Astrocyte (in vitro differentiated cells and primary cell): ENCODE measurements around the gene GDPD5. TPM values are rescaled to one million over a fixed set of nuclear protein-coding genes. Genes with fewer than 3 reads are reported as not detected.

Experiments used
- DNase-seq: peaks from one replicate; pipeline ENCODE4 v3.0.0-alpha.2; 2010; ENCODE audit warnings: low read depth
- FAIRE-seq: peaks from 2 replicates; lab custom pipeline; 2011; peaks lifted over from hg19 to GRCh38; lab: Jason Lieb, UNC
- H2AFZ ChIP-seq: 2 replicates; pipeline ENCODE4 v1.6.0; 2012; ENCODE audit warnings: low read depth, low read length, inconsistent platforms
- H3K27ac ChIP-seq: 2 replicates; pipeline ENCODE4 v1.5.1; 2011; ENCODE audit warnings: low read depth, low read length, inconsistent platforms
- H3K27me3 ChIP-seq: 2 replicates; pipeline ENCODE4 v1.6.0; 2011; ENCODE audit warnings: low read length, inconsistent platforms; ENCODE audit not compliant: insufficient read depth
- H3K36me3 ChIP-seq: 2 replicates; pipeline ENCODE4 v1.5.1; 2011; ENCODE audit warnings: low read length, inconsistent platforms; ENCODE audit not compliant: insufficient read depth
- H3K4me1 ChIP-seq: 2 replicates; pipeline ENCODE4 v1.5.1; 2011; ENCODE audit warnings: low read length, inconsistent platforms; ENCODE audit not compliant: insufficient read depth
- H3K4me2 ChIP-seq: 2 replicates; pipeline ENCODE4 v1.6.0; 2012; ENCODE audit warnings: low read length, inconsistent platforms
- H3K4me3 ChIP-seq: 2 replicates; pipeline ENCODE4 v1.5.1; 2011; ENCODE audit warnings: low read depth, mild to moderate bottlenecking, low read length, inconsistent platforms; ENCODE audit not compliant: insufficient read depth
- H3K79me2 ChIP-seq: 2 replicates; pipeline ENCODE4 v1.6.0; 2012; ENCODE audit warnings: mild to moderate bottlenecking, low read length, inconsistent platforms; ENCODE audit not compliant: insufficient read depth
- H3K9ac ChIP-seq: 2 replicates; pipeline ENCODE4 v1.6.0; 2012; ENCODE audit warnings: mild to moderate bottlenecking, low read length, inconsistent platforms
- H3K9me3 ChIP-seq: 2 replicates; pipeline ENCODE4 v1.5.1; 2012; ENCODE audit warnings: low read depth, mild to moderate bottlenecking, low read length, inconsistent platforms; ENCODE audit not compliant: insufficient read depth
- H4K20me1 ChIP-seq: 2 replicates; pipeline ENCODE4 v1.6.0; 2012; ENCODE audit warnings: low read length, inconsistent platforms; ENCODE audit not compliant: insufficient read depth
- H3K27ac Mint-ChIP-seq: one replicate; pipeline ENCODE4 v1.8.0; 2021; ENCODE audit warnings: mild to moderate bottlenecking, mixed read lengths; ENCODE audit not compliant: unreplicated experiment
- H3K27me3 Mint-ChIP-seq: one replicate; pipeline ENCODE4 v1.8.0; 2021; ENCODE audit warnings: low read depth, mixed read lengths; ENCODE audit not compliant: unreplicated experiment
- H3K36me3 Mint-ChIP-seq: one replicate; pipeline ENCODE4 v1.8.0; 2021; ENCODE audit warnings: low read depth, mixed read lengths; ENCODE audit not compliant: unreplicated experiment
- H3K4me1 Mint-ChIP-seq: one replicate; pipeline ENCODE4 v1.8.0; 2021; ENCODE audit warnings: low read depth, mixed read lengths; ENCODE audit not compliant: unreplicated experiment
- H3K4me3 Mint-ChIP-seq: one replicate; pipeline ENCODE4 v1.8.0; 2021; ENCODE audit warnings: mild to moderate bottlenecking, moderate library complexity, mixed read lengths; ENCODE audit not compliant: unreplicated experiment
- H3K9me3 Mint-ChIP-seq: one replicate; pipeline ENCODE4 v1.8.0; 2021; ENCODE audit warnings: mild to moderate bottlenecking, mixed read lengths; ENCODE audit not compliant: unreplicated experiment
- EZH2 ChIP-seq: IDR thresholded peaks from 2 replicates; pipeline ENCODE4 v1.6.1; 2012; ENCODE audit warnings: mild to moderate bottlenecking, low read length, inconsistent platforms; ENCODE audit not compliant: insufficient read depth
- total RNA-seq: library from RNA; stranded (reverse); gene quantifications from 2 replicates; pipeline ENCODE4 v1.2.1, GENCODE V29; 2021
- TF ChIP-seq, protein P1 (sequence below): IDR thresholded peaks from 2 replicates; pipeline ENCODE4 v1.5.1; 2011; ENCODE audit warnings: low read depth, mild to moderate bottlenecking, inconsistent platforms, low read length, moderate library complexity; ENCODE audit not compliant: insufficient read depth

GDPD5 gene
- total RNA-seq, 1 donor from 2014 or later, result 9.4 TPM

DNA sequence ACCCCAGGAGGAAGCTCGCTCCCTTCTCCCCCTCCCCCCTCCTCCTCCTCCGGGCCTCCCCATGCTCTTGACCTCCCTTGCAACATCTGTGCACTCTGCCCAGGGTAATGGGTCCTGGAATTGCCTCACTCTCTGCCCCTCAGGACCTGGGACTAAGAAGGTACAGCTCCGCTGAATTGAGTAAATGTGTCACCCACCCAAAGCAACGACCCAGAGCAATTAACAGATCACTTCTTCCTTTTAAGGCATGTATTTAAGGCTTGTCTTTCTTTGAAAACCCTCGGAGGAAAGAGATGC lies 15.1 kb downstream of the GDPD5 start:
- Mint-ChIP-seq H3K27me3 (peaks cover 33% of the 10 kb centered on the region), H3K27ac (no peak overlapping the region), H3K4me3 (no peak overlapping the region), H3K36me3 (peaks cover under 1% of the 10 kb centered on the region), H3K4me1 (no peaks in the 10 kb centered on the region), H3K9me3 (no peaks in the 10 kb centered on the region)
- peaks cover 11% of the 10 kb centered on the region for H4K20me1 ChIP-seq
- H3K4me2 ChIP-seq, result no peak overlapping the region
- H3K4me1 ChIP-seq, result peaks cover 6% of the 10 kb centered on the region
- no peaks in the 10 kb centered on the region for H3K79me2 ChIP-seq
- no peak overlapping the region for H2AFZ ChIP-seq
- no peak overlapping the region for H3K4me3 ChIP-seq
- H3K36me3 ChIP-seq, result no peaks in the 10 kb centered on the region
- peaks cover 2% of the 10 kb centered on the region for H3K27me3 ChIP-seq
- TF ChIP-seq, protein P1, sequence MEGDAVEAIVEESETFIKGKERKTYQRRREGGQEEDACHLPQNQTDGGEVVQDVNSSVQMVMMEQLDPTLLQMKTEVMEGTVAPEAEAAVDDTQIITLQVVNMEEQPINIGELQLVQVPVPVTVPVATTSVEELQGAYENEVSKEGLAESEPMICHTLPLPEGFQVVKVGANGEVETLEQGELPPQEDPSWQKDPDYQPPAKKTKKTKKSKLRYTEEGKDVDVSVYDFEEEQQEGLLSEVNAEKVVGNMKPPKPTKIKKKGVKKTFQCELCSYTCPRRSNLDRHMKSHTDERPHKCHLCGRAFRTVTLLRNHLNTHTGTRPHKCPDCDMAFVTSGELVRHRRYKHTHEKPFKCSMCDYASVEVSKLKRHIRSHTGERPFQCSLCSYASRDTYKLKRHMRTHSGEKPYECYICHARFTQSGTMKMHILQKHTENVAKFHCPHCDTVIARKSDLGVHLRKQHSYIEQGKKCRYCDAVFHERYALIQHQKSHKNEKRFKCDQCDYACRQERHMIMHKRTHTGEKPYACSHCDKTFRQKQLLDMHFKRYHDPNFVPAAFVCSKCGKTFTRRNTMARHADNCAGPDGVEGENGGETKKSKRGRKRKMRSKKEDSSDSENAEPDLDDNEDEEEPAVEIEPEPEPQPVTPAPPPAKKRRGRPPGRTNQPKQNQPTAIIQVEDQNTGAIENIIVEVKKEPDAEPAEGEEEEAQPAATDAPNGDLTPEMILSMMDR, result no peak
- TF ChIP-seq EZH2, result no peak
- FAIRE-seq, result no peak
- DNase-seq, result no peak
- H3K27ac ChIP-seq, result no peak overlapping the region
- H3K9me3 ChIP-seq, result no peaks in the 10 kb centered on the region
- no peak overlapping the region for H3K9ac ChIP-seq

DNA sequence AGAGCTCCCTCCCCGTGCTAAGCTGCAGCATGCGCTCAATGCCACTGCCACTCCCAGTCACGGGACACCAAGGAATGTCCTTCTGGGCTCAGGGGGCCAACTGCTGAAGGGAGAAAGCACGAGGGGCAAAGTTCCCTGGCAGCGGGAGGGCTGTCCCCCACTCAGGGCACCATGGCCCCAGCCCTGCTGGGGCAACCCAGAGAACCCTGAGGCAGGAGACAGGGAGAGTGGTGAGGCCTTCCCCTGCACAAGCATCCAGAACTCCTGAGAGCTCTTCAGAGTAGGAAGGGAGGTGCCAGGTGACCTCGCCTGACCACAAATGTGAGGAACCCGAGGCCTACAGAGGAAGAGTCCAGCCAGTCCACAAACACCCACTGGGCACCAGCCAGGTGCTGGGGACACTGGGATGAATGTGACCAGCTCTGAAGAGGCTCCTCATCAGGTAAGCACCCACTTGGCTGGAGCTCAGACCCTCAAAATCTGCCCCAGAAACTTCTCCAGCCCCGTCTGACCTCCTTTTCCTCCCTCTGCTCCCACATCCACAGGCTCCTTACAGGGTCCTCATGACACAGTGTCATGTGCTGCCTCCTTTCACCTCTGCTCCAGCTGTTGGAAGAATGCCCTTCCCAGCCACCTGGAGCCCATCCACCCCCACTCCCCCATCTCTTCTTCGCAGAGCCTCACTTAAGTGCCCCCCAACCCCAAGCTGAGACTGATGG lies 15.6 kb downstream of the GDPD5 start:
- Mint-ChIP-seq H3K36me3 (peaks cover 2% of the 10 kb centered on the region), H3K9me3 (no peaks in the 10 kb centered on the region), H3K4me1 (no peaks in the 10 kb centered on the region), H3K27ac (no peak overlapping the region), H3K4me3 (no peak overlapping the region), H3K27me3 (peaks cover 34% of the 10 kb centered on the region)
- Histone ChIP-seq H3K9me3 (no peaks in the 10 kb centered on the region), H3K27me3 (peaks cover 2% of the 10 kb centered on the region), H4K20me1 (peaks cover 11% of the 10 kb centered on the region), H3K4me2 (no peak overlapping the region), H2AFZ (no peak overlapping the region), H3K27ac (no peak overlapping the region), H3K9ac (no peak overlapping the region), H3K4me3 (no peak overlapping the region), H3K79me2 (no peaks in the 10 kb centered on the region), H3K4me1 (peaks cover 6% of the 10 kb centered on the region), H3K36me3 (no peaks in the 10 kb centered on the region)
- no peak for TF ChIP-seq EZH2
- TF ChIP-seq, protein P1, result no peak
- no peak for FAIRE-seq
- DNase-seq, result no peak

DNA sequence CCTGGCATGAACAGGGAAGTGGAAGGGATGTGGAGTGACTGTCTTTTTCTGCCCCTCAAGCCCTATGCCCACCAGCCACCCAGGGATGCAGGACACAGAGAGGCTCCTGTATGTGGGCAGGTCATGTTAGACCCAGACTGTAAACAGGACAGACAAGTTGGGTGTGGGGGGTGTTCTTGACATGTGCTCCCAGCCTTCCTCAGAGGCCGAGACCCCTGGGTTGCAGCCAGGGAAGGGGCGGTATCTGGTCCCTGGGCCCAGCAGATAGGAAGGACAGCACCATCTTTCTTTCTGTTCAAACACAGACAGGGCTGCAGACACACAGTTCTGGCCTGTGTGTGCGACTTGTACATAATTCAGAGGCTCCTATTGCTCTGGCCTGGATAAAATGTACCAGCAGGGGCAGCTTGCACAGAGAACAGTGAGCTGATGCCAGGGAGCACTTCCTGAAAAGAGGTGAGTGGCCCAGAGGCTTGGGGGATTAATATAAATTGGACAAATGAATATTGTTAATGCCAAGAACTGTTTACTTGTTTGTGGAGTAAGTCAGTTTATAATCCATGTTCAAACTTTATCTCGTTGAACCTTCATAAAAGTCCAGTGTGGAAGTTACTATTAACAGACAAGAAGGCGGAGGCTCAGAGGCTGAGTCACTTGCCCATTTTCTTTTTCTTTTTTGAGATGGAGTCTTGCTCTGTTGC lies 16.6 kb downstream of the GDPD5 start:
- no peak for FAIRE-seq
- no peak overlapping the region for H3K27ac ChIP-seq

More for the DNA sequence above, 16.6 kb downstream of the GDPD5 start:
- Mint-ChIP-seq H3K27ac (no peak overlapping the region), H3K36me3 (peaks cover 2% of the 10 kb centered on the region), H3K4me1 (no peaks in the 10 kb centered on the region), H3K27me3 (peaks cover 30% of the 10 kb centered on the region), H3K4me3 (no peak overlapping the region), H3K9me3 (no peaks in the 10 kb centered on the region)
- no peak overlapping the region for H2AFZ ChIP-seq
- H3K9me3 ChIP-seq, result no peaks in the 10 kb centered on the region
- H4K20me1 ChIP-seq, result peaks cover 11% of the 10 kb centered on the region
- no peaks in the 10 kb centered on the region for H3K36me3 ChIP-seq
- peaks cover 6% of the 10 kb centered on the region for H3K4me1 ChIP-seq
- DNase-seq, result no peak
- H3K4me2 ChIP-seq, result no peak overlapping the region
- H3K27me3 ChIP-seq, result peaks cover 2% of the 10 kb centered on the region
- H3K79me2 ChIP-seq, result no peaks in the 10 kb centered on the region
- no peak overlapping the region for H3K4me3 ChIP-seq
- no peak overlapping the region for H3K9ac ChIP-seq
- no peak for TF ChIP-seq EZH2
- TF ChIP-seq, protein P1, result no peak
